Neural cell (in vitro differentiated cells): ENCODE measurements around the gene MSI2.

Source experiments
- CTCF ChIP-seq: fragments of 450-650 bp; IDR thresholded peaks from 2 replicates; pipeline ENCODE4 v1.5.1; 2014; ENCODE audit warnings: antibody characterized with exemption, mild to moderate bottlenecking, moderate library complexity; ENCODE audit not compliant: poor library complexity, severe bottlenecking
- EP300 ChIP-seq: fragments of 450-650 bp; conservative IDR thresholded peaks from 2 replicates; pipeline ENCODE4 v1.6.1; 2014; ENCODE audit warnings: antibody characterized with exemption, mild to moderate bottlenecking, moderate library complexity; ENCODE audit not compliant: poor library complexity, severe bottlenecking
- EZH2 ChIP-seq: fragments of 200-600, 300-800 bp; shearing (Covaris generic), sonication (generic); IDR thresholded peaks from 2 replicates; pipeline ENCODE4 v1.6.1; 2014; ENCODE audit warnings: antibody characterized with exemption, low read length, borderline replicate concordance, mild to moderate bottlenecking; ENCODE audit not compliant: insufficient read depth, poor library complexity, severe bottlenecking
- MXI1 ChIP-seq: fragments of 450-650 bp; conservative IDR thresholded peaks from 2 replicates; pipeline ENCODE4 v1.6.1; 2014; ENCODE audit warnings: antibody characterized with exemption, mild to moderate bottlenecking; ENCODE audit not compliant: poor library complexity, severe bottlenecking
- POLR2AphosphoS5 ChIP-seq: IDR thresholded peaks from 2 replicates; pipeline ENCODE4 v1.6.1; 2012
- REST ChIP-seq: IDR thresholded peaks from 2 replicates; pipeline ENCODE4 v1.6.1; 2012; ENCODE audit warnings: borderline replicate concordance
- SMC3 ChIP-seq: fragments of 450-650 bp; conservative IDR thresholded peaks from 2 replicates; pipeline ENCODE4 v1.6.1; 2014; ENCODE audit warnings: antibody characterized with exemption, mild to moderate bottlenecking, moderate library complexity; ENCODE audit not compliant: poor library complexity
- TAF1 ChIP-seq: IDR thresholded peaks from 2 replicates; pipeline ENCODE4 v1.6.1; 2012; ENCODE audit warnings: low read depth

- TF ChIP-seq CTCF (no peak), EP300 (no peak), REST (no peak), EZH2 (no peak), POLR2AphosphoS5 (no peak), TAF1 (no peak), MXI1 (no peak), SMC3 (no peak)
Measured at GRCh38 chr17:57715981-57716380, 459.7 kb downstream of the MSI2 start.
